GOT3 (cell line): Measurements from ENCODE around the gene TMEM59L.

ENCODE experiments used
- DNase-seq: peaks from one replicate; lab custom pipeline; 2025; ENCODE audit warnings: mixed read lengths; lab: John Stamatoyannopoulos, UW

Gene TMEM59L

DNA sequence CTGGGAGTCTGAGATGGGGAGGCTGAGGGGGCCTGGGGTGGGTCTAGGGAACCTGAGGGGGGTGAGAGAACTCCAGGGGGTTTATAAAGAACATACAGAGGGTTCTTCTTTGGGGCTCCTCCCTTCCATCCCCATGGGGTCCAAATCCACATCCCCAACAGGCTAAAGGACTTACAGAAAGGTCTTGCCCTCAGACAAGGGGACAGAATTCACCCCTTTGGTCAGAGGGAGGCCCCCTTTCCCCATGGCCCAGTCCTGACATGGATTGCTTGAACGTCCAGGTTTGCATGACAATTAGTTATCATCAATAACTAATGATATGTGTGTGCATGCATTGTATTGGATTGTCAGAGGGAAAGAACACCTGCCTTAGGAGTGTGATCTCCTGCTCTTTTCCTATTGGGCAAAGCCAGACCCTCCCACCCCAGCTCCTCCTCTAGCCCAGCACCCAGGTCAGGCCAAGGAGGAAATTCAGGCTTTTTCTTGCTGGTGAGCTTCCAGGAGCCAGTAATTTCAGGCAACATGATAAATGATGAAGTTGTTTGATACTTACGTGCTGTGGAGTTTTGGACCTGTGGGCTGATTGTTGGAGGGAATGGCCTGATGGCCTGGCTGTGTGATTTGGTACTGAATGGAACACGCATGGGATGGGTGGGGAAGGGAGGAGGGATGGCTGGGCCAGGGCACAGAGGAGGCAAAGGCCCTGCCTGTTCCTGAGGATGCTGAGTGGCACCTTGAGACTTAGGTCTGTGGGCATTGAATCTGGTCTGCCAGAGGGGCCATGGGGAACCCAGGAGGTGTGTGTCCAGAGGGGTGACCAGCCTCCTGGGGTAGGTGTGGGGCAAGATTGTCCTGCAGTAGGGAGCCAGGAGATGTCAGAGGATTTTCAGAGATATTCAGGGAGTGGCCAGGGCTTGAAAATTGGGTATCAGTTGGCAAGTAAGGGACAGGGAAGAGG is 25.3 kb downstream of the TMEM59L start:
- DNase-seq: no peak

GRCh38 chr19:18639706-18640243 is 27.1 kb downstream of the TMEM59L start:
- no peak for DNase-seq

- no peak for DNase-seq
Measured at GRCh38 chr19:18644196-18645034, 31.7 kb downstream of the TMEM59L start.

- DNase-seq: no peak
Measured at GRCh38 chr19:18645035-18645511, 32.4 kb downstream of the TMEM59L start.

- DNase-seq: no peak
Measured at GRCh38 chr19:18646535-18647370, 34.1 kb downstream of the TMEM59L start.

DNA sequence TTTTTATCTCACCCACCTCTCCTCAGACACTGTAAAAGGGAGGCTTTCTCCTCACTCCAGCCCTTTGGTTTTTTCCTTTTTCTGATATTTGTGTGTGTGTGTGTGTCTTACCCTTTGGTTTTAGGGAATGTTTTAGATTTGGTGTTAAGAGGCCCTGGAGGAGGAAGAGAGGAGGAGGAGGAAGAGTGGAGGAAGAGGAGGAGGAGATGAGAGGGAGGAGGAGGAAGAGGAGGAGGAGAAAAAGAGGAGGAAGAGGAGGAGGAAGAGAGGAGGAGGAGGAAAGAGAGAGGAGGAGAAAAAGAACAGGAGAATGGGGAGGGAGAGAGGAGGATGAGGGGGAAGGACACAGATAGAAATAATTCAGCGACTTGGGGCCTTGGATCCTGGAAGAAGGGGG is 34.7 kb downstream of the TMEM59L start:
- DNase-seq: no peak

DNA sequence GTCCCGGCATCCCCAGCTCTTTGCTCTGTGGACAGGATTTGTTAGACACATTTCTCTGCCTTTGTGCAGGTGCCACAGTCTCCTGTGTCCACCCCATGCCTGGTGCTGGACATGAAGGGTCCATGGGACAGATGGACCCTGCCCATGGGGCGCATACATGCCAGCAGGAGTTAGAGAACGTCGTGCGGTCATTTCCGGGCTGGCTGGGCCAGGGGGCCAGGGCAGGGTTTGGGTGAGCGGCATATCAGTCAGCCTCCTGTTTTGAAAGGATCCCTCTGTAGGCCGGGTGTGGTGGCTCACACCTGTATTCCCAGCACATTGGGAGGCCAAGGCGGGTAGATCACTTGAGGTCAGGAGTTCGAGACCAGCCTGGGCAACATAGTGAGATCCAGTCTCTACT is 35.1 kb downstream of the TMEM59L start:
- DNase-seq: no peak

GRCh38 chr19:18648973-18649315 is 36.3 kb downstream of the TMEM59L start:
- no peak for DNase-seq

DNA sequence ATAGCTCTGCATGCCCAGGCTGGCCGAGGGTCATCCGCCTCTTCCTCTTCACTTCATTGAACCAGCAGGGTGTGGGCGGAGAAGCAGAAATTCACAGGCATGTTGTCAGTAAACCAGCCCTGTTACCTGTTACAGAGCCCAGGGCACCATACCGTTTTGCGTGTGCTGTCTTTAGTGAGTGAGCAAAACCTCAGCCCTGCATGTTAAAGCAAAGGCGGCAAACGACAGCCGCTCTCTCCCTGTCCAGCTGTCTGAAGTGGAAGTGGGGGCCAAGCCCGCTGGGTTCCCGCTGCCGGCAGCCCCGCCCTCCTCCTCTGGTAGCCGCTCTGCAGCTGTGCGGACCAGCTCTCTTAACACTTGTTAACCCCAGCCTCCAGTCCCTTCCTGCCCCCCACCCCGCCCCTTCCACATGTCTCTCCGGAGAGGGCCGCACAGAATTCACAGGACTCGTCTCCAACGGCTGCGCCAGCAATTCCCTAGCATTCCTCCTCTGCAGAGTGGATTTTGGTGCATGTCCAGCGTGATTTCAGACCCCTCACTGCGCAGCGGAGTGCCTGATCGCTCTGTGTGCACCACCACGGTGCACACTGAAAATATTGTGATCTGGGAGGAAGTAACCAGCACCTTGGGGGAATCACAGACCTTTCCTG is 36.8 kb downstream of the TMEM59L start:
- no peak for DNase-seq

DNA sequence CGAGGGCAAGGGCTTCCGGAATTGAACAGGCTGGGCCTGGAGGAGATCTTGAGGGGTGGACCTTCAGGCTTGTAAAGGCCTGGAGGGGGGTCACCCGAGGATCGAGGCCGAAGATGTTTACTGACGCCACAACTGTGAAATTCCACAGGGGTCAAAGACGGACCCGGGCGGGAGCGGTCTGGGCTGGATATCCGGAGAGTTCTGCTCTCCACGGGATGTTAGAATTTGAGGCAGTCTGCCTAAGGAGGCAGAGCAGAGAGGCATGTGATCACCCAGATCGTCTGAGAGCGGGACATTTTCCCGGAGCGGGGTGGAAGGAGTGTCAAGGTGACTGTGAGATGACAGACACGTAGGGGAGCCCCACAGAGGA is 37.3 kb downstream of the TMEM59L start:
- no peak for DNase-seq

DNA sequence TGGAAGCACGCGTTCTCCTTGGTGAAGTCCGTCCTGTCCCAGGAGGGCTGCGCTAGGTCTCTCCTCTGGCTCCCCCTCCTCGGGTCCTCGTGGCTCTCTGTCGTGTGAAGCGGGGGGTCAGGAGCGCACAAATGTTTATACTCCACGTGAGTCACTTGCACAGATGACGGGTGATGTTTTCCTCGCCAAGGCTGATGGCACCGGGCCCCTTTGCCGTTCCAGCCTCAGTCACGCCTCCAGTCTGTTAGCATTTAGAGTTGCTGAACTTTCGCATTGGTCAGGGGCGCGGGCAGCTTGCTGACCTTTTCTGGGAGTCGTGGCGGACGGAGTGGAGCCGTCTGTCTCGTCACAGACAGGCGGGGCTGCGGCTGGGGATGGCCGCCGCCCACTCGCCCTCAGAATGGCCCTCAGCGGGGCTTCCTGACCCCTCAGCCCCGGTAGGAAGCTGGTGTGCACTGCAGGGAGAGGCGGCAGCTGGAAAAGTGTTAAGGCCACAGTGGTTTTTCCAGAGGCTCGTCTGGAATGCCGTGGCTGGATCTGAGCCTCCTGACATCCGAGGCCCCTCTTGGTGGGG is 37.9 kb downstream of the TMEM59L start:
- peak; percentile 15 for DNase-seq

DNA sequence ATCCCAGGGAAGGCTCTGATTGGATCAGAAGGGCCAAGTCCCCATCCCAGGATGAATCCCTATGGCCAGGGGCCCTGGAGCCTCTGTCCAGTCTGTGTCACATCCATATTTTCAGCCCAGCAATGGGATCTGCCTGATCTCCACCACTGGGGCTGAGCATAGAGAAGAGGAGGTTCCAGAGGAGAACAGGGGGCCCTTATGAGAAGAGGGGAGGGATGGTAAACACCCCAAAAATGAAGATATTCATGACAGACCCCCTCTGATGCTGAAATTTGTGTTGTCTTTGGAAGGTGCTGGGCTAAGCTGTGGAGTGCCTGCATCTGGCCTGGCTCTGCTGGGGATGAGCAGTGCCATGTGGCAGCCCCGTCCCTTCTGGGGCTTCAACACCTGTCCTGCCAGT is 38.6 kb downstream of the TMEM59L start:
- no peak for DNase-seq

- no peak for DNase-seq
Measured at GRCh38 chr19:18651733-18652132, 39.1 kb downstream of the TMEM59L start.

DNA sequence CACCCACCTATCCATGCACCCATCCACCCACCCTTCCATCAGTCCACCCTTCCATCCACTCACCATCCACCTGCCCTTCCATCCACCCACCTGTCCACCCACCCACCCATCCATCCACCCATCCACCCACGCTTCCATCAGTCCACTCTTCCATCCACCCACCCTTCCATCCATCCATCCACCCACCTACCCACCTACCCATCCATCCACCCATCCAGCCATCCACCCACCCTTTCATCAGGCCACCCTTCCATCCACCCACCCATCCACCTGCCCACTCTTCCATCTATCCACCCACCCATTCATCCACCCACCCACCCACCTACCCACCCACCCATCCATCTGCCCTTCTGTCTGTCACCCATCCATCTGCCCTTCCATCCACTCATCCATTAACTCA is 41.2 kb downstream of the TMEM59L start:
- DNase-seq: no peak

- no peak for DNase-seq
Measured at GRCh38 chr19:18654469-18654868, 41.8 kb downstream of the TMEM59L start.

DNA sequence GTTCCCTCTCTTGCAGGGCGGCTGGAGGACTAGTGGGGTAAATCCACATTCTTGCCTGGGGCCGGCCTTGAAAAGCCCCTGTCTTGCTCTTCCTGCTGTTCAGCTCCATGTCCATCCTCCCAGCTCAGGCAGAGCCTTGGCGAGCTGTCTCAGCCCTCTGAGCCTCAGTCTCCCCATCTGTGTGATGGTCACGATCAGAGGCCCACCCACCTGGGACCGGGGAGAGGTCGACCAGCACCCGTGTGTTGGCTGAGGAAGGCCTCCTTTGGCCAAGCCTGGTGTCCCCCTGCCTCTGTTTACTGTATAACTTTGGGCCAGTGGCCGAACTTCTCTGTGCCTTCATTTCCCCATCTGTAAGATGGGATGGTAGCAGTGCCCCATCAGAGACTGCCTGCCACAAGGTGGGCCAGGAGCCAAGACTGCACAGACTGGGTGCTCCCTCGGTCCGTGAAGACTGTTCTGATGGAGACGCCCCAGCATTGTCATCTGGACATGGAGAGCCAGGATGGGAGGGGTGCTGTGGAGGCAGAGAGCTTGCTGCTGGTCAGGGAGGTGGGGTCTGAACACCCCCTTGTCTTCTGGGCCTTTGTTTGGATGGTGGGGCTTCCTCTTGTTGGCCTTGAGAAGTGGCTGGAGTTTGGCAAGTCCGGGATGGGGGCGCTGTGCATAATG is 42.6 kb downstream of the TMEM59L start:
- DNase-seq: no peak

GRCh38 chr19:18656337-18657086 is 43.8 kb downstream of the TMEM59L start:
- DNase-seq: no peak

- no peak for DNase-seq
Measured at GRCh38 chr19:18657590-18658365, 45.1 kb downstream of the TMEM59L start.

GRCh38 chr19:18658366-18658855 is 45.7 kb downstream of the TMEM59L start:
- no peak for DNase-seq
